Stomach (tissue), 9 donors: ENCODE measurements around the gene FAM50A. TPM values are rescaled to one million over a fixed set of nuclear protein-coding genes. Genes with fewer than 3 reads are reported as not detected.

Experiments used
- DNase-seq, 2 donors: peaks; one replicate each; pipeline versions ENCODE4 v3.0.0 to v3.0.0-alpha.2; 2013 to 2019
- H3K27ac ChIP-seq, 5 donors: fragments of 200-600 bp in 4 of 5; sonication (generic) in 4 of 5; one replicate each; pipeline ENCODE4 v1.5.1; 2013 to 2019; ENCODE audit warnings: mild to moderate bottlenecking in 1 of 5, moderate library complexity in 1 of 5
- H3K27me3 ChIP-seq, 3 donors: fragments of 200-600 bp; sonication (generic); one replicate each; pipeline ENCODE4 v1.5.1; 2017 to 2019; ENCODE audit warnings: mixed run types in 1 of 3
- H3K36me3 ChIP-seq, 4 donors: fragments of 200-600 bp; sonication (generic); 1 replicate in 3 of 4; 2 replicates in 1 of 4; pipeline ENCODE4 v1.5.1; 2016 to 2019
- H3K4me1 ChIP-seq, 4 donors: fragments of 200-600 bp; sonication (generic); one replicate each; pipeline ENCODE4 v1.5.1; 2016 to 2019
- H3K4me3 ChIP-seq, 4 donors: fragments of 200-600 bp; sonication (generic) in 3 of 4; one replicate each; pipeline ENCODE4 v1.5.1; 2016 to 2019; ENCODE audit warnings: mild to moderate bottlenecking in 1 of 4
- H3K9me3 ChIP-seq, 4 donors: fragments of 200-600 bp; sonication (generic); one replicate each; pipeline ENCODE4 v1.5.1; 2016 to 2019
- EP300 ChIP-seq: sonication (generic); formaldehyde crosslinking; IDR thresholded peaks from one replicate; pipeline ENCODE4 v1.6.1; 2017; ENCODE audit warnings: antibody characterized with exemption
- POLR2A ChIP-seq, 4 donors: fragments of 450-650 bp; IDR thresholded peaks; one replicate each; pipeline ENCODE4 v1.6.1; 2016; ENCODE audit warnings: antibody characterized with exemption in 4 of 4, control low read depth in 2 of 4, mild to moderate bottlenecking in 1 of 4, moderate library complexity in 1 of 4
- POLR2AphosphoS5 ChIP-seq, 3 donors: sonication (generic); formaldehyde crosslinking; IDR thresholded peaks; one replicate each; pipeline ENCODE4 v1.6.1; 2016; ENCODE audit warnings: antibody characterized with exemption in 3 of 3
- WGBS, 5 donors: extraction: QIAGEN DNeasy Blood & Tissue Kit in 3 of 5; methylation state at CpG; one replicate each; pipeline versions ENCODE4 v1.1.5 to v1.1.7; 2013 to 2018; 5-methylcytosine and 5-hydroxymethylcytosine counted together
- intact Hi-C: fragments of 100-400 bp; cut with DNase I; formaldehyde crosslinking; loops from one replicate; pipeline ENCODE4 v1.15.1; 2023; ENCODE audit warnings: low total_unique reads
- polyA plus RNA-seq, 3 donors: library from polyadenylated mRNA; stranded (reverse); fragments of 200-250 nt; gene quantifications; one replicate each; pipeline ENCODE4 v1.2.3, GENCODE V29; 2013
- total RNA-seq, 5 donors: library from RNA; depleted of rRNA; stranded (reverse); fragments of >200 nt; gene quantifications; one replicate each; pipeline versions ENCODE4 v1.1.0 to v1.2.3, GENCODE V29; 2014 to 2016
- TF ChIP-seq, protein P1 (sequence below), 7 experiments: fragments of 450-650 bp in 4 of 7; fragments of 200-600 bp in 3 of 7; sonication (generic) in 3 of 7; IDR thresholded peaks; one replicate each; pipeline ENCODE4 v1.5.1; 2016 to 2019; ENCODE audit warnings: antibody characterized with exemption in 7 of 7, control low read depth in 2 of 7, mild to moderate bottlenecking in 1 of 7
- donor health status: healthy with polysubstance abuse.
- donor health status: Bipolar disorder and iron deficiency.
- donor health status: healthy.

FAM50A gene
- total and polyA plus RNA-seq, 8 donors: 16.7 to 162 (median 67.4) TPM

DNA sequence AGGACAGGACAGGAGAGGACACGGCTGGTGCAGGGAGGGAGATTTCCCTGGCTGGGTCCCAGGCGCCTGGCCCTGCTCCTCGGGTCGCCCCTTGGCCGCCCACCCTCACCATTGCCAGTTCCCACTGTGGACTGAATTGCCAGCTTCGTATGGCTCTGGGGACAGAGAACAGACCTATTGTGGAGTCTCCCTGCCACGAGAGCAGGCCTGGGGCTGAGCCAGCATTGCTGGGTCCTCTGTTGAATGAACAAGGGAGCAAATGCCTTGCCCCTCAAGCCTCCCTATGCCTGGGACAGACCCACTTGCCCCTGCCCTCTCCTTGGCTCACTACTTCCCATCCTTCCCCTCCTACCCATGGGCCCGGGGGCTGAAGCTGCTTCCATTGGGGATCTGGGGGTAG lies 18.5 kb downstream of the FAM50A start:
- Histone ChIP-seq H3K27me3 (no peaks in the 10 kb centered on the region), H3K9me3 (no peaks in the 10 kb centered on the region), H3K4me1 (peaks cover 0 to 16% (median 15%) of the 10 kb centered on the region in 4 donors), H3K36me3 (peaks cover 0 to 70% (median 53%) of the 10 kb centered on the region in 4 donors), H3K4me3 (no peak overlapping the region), H3K27ac (no peak overlapping the region)
- WGBS, 5 donors: 72 to 80% (median 79%) methylated on average over 3 to 8 of the region's 8 CpGs
- no peak for TF ChIP-seq POLR2AphosphoS5 (IDR thresholded peaks at IDR 0.05)
- no peak for DNase-seq
- intact Hi-C loops: no loop called here

DNA sequence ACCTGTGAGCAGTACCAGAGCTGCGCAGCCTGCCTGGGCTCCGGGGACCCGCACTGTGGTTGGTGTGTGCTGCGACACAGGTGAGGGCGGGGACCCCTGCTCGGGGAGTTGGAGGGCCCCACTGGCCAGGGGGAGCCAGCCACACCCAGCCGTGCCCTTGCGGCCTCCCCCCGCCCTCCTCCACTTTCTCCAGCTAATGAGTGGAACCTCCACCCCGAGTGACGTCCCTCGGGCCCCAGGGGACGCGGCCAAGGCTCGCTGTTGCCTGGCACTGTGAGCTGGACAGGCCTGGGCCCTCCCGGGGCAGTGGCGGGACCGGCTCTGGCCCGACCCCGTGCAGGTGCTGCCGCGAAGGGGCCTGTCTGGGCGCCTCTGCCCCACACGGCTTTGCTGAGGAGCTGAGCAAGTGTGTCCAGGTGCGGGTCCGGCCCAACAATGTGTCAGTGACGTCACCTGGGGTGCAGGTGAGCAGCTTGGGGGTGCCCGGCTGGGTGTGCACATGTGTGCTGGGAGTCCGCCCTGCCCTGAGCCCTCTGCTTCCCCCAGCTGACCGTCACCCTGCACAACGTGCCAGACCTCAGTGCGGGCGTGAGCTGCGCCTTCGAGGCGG lies 19.8 kb downstream of the FAM50A start:
- TF ChIP-seq POLR2A (IDR thresholded peaks at IDR 0.05): no peak
- no peak for TF ChIP-seq POLR2AphosphoS5 (IDR thresholded peaks at IDR 0.05)
- no peak for TF ChIP-seq EP300
- TF ChIP-seq, protein P1, sequence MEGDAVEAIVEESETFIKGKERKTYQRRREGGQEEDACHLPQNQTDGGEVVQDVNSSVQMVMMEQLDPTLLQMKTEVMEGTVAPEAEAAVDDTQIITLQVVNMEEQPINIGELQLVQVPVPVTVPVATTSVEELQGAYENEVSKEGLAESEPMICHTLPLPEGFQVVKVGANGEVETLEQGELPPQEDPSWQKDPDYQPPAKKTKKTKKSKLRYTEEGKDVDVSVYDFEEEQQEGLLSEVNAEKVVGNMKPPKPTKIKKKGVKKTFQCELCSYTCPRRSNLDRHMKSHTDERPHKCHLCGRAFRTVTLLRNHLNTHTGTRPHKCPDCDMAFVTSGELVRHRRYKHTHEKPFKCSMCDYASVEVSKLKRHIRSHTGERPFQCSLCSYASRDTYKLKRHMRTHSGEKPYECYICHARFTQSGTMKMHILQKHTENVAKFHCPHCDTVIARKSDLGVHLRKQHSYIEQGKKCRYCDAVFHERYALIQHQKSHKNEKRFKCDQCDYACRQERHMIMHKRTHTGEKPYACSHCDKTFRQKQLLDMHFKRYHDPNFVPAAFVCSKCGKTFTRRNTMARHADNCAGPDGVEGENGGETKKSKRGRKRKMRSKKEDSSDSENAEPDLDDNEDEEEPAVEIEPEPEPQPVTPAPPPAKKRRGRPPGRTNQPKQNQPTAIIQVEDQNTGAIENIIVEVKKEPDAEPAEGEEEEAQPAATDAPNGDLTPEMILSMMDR (IDR thresholded peaks at IDR 0.05): no peak
- Histone ChIP-seq H3K27ac (no peak overlapping the region), H3K9me3 (no peaks in the 10 kb centered on the region), H3K27me3 (no peaks in the 10 kb centered on the region), H3K36me3 (peaks cover 0 to 83% (median 66%) of the 10 kb centered on the region in 4 donors), H3K4me1 (peaks cover 0 to 16% (median 13%) of the 10 kb centered on the region in 4 donors), H3K4me3 (no peak overlapping the region)
- 88 to 95% (median 92%) methylated on average over 9 to 30 of the region's 36 CpGs for WGBS, 5 donors
- intact Hi-C loops: no loop called here
- DNase-seq: no peak

DNA sequence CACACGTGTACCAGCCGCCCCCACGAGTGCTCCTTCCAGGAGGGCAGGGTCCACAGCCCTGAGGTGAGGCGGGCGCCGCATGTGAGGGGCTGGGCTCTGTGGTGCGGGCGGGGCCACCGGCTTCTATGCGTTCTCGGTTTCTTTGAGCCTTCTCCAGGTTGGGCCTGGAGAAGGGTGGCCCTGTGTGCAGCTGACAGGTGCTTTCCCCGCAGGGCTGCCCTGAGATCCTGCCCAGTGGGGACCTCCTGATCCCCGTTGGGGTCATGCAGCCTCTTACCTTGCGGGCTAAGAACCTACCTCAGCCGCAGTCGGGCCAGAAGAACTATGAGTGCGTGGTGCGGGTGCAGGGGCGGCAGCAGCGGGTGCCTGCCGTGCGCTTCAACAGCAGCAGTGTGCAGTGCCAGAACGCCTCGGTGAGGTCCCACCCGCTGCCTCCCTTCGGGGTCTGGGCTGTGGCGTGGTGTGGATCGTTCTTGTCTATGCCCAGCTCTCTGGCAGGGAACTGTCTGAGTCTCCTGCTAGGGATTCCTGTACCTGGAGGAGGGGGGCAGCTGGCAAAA lies 20.9 kb downstream of the FAM50A start:
- 93 to 100% (median 97%) methylated on average over 3 to 28 of the region's 28 CpGs for WGBS, 5 donors
- intact Hi-C loops: no loop called here
- Histone ChIP-seq H3K27ac (no peak overlapping the region), H3K36me3 (peaks cover 3 to 95% (median 78%) of the 10 kb centered on the region in 4 donors), H3K27me3 (no peaks in the 10 kb centered on the region), H3K4me1 (peaks cover 0 to 5% (median 3%) of the 10 kb centered on the region in 4 donors), H3K9me3 (no peaks in the 10 kb centered on the region), H3K4me3 (no peak overlapping the region)
- DNase-seq: no peak
- TF ChIP-seq, protein P1 (IDR thresholded peaks at IDR 0.05): no peak
- TF ChIP-seq POLR2AphosphoS5 (IDR thresholded peaks at IDR 0.05) (no peak), POLR2A (IDR thresholded peaks at IDR 0.05) (no peak), EP300 (no peak)

DNA sequence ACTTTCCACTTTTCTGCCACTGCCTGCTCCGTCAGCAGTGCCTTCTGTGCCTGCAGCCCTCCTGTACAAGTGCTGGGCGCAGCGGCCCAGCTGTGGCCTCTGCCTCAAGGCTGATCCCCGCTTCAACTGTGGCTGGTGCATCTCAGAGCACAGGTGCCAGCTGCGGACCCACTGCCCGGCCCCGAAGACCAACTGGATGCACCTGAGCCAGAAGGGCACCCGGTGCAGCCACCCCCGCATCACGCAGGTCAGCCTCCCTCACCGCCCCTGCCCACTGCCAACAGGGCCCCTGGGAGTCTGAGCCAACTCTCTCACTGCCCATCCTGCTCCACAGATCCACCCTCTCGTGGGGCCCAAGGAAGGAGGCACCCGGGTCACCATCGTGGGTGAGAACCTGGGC lies 21.7 kb downstream of the FAM50A start:
- Histone ChIP-seq H3K9me3 (no peaks in the 10 kb centered on the region), H3K4me1 (no peaks in the 10 kb centered on the region), H3K4me3 (no peak overlapping the region), H3K27ac (no peak overlapping the region), H3K27me3 (no peaks in the 10 kb centered on the region), H3K36me3 (peaks cover 3 to 100% (median 84%) of the 10 kb centered on the region in 4 donors)
- TF ChIP-seq EP300 (no peak), POLR2AphosphoS5 (IDR thresholded peaks at IDR 0.05) (no peak), POLR2A (IDR thresholded peaks at IDR 0.05) (no peak)
- TF ChIP-seq, protein P1 (IDR thresholded peaks at IDR 0.05): no peak
- intact Hi-C loops: no loop called here
- DNase-seq: no peak
- WGBS, 5 donors: 82 to 92% (median 90%) methylated on average over 3 to 14 of the region's 14 CpGs; no CpG with 5 or more reads in 1 of the 5 donors

DNA sequence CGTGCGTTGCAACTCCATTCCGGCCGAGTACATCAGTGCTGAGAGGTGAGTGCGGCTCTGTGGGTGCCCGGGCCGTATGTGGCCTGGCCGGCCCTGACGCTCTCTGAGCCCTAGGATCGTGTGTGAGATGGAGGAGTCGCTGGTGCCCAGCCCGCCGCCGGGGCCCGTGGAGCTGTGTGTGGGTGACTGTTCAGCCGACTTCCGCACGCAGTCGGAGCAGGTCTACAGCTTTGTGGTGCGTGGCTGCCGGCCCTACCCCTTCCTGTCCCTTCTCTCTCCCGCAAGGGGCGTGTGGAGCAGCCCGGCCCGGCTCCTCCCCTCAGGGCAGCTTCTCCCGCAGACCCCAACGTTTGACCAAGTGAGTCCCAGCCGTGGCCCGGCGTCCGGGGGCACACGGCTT lies 22.1 kb downstream of the FAM50A start:
- H3K9me3 ChIP-seq: no peaks in the 10 kb centered on the region
- no peak overlapping the region for H3K4me3 ChIP-seq
- TF ChIP-seq, protein P1 (IDR thresholded peaks at IDR 0.05): no peak
- TF ChIP-seq EP300 (no peak), POLR2AphosphoS5 (IDR thresholded peaks at IDR 0.05) (no peak), POLR2A (IDR thresholded peaks at IDR 0.05) (no peak)
- no peak for DNase-seq
- WGBS, 5 donors: 91 to 100% (median 93%) methylated on average over 4 to 32 of the region's 32 CpGs
- intact Hi-C loops: no loop called here
- H3K4me1 ChIP-seq: no peaks in the 10 kb centered on the region
- H3K36me3 ChIP-seq: peaks cover 3 to 100% (median 87%) of the 10 kb centered on the region in 4 donors
- no peak overlapping the region for H3K27ac ChIP-seq
- H3K27me3 ChIP-seq: no peaks in the 10 kb centered on the region
